ENCODE results near the gene SOBP.

SOBP gene

DNA sequence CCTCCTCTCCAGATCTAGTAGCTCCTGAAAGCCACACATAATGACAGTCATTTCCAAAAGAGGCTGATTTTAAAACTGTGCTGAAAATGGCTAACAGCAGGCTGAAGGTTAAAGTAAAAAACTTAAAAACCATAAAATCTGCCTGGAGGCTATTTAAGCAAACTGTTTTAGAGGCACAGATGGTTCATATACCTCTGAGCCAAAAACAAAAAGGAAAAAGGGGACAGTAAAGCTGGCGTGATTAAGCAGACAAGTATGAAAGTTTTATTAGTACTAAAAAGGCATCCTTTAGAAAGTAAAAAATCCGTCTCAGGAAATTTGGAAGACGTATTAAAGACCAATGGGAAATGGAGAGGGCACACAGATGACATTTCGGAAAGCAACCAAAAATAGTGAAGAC, 55.8 kb downstream of the SOBP start:
- ATAC-seq, result no peak
- TF ChIP-seq RARB (CRISPR knock-in tag; IDR thresholded peaks at IDR 0.05), result no peak
- TF ChIP-seq, protein P1, sequence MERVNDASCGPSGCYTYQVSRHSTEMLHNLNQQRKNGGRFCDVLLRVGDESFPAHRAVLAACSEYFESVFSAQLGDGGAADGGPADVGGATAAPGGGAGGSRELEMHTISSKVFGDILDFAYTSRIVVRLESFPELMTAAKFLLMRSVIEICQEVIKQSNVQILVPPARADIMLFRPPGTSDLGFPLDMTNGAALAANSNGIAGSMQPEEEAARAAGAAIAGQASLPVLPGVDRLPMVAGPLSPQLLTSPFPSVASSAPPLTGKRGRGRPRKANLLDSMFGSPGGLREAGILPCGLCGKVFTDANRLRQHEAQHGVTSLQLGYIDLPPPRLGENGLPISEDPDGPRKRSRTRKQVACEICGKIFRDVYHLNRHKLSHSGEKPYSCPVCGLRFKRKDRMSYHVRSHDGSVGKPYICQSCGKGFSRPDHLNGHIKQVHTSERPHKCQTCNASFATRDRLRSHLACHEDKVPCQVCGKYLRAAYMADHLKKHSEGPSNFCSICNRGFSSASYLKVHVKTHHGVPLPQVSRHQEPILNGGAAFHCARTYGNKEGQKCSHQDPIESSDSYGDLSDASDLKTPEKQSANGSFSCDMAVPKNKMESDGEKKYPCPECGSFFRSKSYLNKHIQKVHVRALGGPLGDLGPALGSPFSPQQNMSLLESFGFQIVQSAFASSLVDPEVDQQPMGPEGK (CRISPR knock-in tag; IDR thresholded peaks at IDR 0.05; ENCODE audit: borderline replicate concordance), result no peak
- TF ChIP-seq, protein P2, sequence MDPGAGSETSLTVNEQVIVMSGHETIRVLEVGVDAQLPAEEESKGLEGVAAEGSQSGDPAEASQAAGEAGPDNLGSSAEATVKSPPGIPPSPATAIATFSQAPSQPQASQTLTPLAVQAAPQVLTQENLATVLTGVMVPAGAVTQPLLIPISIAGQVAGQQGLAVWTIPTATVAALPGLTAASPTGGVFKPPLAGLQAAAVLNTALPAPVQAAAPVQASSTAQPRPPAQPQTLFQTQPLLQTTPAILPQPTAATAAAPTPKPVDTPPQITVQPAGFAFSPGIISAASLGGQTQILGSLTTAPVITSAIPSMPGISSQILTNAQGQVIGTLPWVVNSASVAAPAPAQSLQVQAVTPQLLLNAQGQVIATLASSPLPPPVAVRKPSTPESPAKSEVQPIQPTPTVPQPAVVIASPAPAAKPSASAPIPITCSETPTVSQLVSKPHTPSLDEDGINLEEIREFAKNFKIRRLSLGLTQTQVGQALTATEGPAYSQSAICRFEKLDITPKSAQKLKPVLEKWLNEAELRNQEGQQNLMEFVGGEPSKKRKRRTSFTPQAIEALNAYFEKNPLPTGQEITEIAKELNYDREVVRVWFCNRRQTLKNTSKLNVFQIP (CRISPR knock-in tag; IDR thresholded peaks at IDR 0.05; ENCODE audit: borderline replicate concordance, low read depth), result no peak
- TF ChIP-seq, protein P3, sequence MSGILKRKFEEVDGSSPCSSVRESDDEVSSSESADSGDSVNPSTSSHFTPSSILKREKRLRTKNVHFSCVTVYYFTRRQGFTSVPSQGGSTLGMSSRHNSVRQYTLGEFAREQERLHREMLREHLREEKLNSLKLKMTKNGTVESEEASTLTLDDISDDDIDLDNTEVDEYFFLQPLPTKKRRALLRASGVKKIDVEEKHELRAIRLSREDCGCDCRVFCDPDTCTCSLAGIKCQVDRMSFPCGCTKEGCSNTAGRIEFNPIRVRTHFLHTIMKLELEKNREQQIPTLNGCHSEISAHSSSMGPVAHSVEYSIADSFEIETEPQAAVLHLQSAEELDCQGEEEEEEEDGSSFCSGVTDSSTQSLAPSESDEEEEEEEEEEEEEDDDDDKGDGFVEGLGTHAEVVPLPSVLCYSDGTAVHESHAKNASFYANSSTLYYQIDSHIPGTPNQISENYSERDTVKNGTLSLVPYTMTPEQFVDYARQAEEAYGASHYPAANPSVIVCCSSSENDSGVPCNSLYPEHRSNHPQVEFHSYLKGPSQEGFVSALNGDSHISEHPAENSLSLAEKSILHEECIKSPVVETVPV (CRISPR knock-in tag; IDR thresholded peaks at IDR 0.05), result no peak
- TF ChIP-seq ZC3H10 (CRISPR knock-in tag; IDR thresholded peaks at IDR 0.05), result no peak
- no peak for TF ChIP-seq ARNTL (CRISPR knock-in tag; IDR thresholded peaks at IDR 0.05; ENCODE audit: borderline replicate concordance, low read depth)
- TF ChIP-seq PPARA (CRISPR knock-in tag; IDR thresholded peaks at IDR 0.05; ENCODE audit: borderline replicate concordance), result no peak
- no peak for TF ChIP-seq ISL1 (CRISPR knock-in tag; IDR thresholded peaks at IDR 0.05)
- no peak for TF ChIP-seq ZFP30 (CRISPR knock-in tag; IDR thresholded peaks at IDR 0.05)
- TF ChIP-seq GLIS3 (CRISPR knock-in tag; IDR thresholded peaks at IDR 0.05), result no peak
- no peak for TF ChIP-seq SNAI2 (CRISPR knock-in tag; IDR thresholded peaks at IDR 0.05)
- no peak for TF ChIP-seq CSDC2 (CRISPR knock-in tag; IDR thresholded peaks at IDR 0.05)

DNA sequence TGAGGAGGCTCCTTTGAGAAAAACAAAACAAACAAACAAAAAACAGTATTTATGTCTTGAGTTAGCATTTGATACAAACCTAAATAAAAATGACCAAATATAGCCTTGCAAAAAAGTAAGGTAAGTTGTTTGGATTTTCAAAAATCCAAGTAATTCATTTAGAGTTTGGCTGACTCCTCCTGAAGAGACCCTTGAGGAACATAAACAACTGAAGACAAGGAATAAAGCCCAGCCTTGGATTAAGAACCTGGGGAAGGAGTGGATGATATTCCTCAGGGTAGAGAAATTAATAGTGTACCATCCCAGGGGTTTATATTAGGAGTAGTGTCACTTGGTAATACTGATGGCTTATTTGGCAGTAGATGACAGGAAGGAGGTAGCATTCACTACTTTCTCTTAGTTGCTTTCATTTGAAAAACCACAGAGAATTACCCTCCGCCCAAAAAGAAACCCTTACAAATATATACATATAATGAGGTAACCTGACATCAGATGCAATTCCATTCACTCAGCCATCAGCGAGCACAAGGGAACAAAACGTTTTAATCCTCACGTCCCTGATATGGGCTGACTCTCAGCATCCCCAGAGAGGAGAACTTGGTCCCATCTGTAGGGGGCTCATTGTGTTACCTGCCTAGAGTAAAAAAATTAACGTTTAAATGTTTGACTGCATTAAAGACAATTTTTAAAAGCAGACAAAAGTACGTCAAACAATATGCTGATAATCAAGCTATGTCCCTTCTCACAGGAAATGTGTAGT, 57.0 kb downstream of the SOBP start:
- ATAC-seq, result no peak

DNA sequence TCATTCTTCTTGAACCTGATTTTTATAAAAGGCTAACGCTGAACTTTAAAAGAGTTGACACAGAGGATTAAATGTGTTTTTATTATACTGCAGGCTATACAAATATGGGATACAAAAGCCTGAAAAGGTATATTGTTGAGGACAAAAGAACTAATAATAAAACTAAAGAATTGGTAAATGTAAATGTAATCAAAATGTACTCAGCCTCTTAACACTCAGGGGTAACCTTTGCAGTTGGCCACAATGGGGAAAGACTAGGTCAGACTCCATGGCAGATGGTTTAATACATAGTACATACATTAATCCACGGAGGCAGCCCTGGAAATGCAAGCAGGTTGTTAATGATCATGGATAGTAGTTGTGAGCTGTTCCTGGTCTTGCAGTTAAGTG, 57.5 kb downstream of the SOBP start:
- no peak for ATAC-seq

More for the DNA sequence above, 57.0 kb downstream of the SOBP start:
- no peak for TF ChIP-seq ZC3H10 (CRISPR knock-in tag; IDR thresholded peaks at IDR 0.05)
- TF ChIP-seq, protein P4, sequence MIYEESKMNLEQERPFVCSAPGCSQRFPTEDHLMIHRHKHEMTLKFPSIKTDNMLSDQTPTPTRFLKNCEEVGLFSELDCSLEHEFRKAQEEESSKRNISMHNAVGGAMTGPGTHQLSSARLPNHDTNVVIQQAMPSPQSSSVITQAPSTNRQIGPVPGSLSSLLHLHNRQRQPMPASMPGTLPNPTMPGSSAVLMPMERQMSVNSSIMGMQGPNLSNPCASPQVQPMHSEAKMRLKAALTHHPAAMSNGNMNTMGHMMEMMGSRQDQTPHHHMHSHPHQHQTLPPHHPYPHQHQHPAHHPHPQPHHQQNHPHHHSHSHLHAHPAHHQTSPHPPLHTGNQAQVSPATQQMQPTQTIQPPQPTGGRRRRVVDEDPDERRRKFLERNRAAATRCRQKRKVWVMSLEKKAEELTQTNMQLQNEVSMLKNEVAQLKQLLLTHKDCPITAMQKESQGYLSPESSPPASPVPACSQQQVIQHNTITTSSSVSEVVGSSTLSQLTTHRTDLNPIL (CRISPR knock-in tag; IDR thresholded peaks at IDR 0.05; ENCODE audit: low read depth), result no peak
- TF ChIP-seq BACH2 (CRISPR knock-in tag; IDR thresholded peaks at IDR 0.05; ENCODE audit: borderline replicate concordance), result no peak
- TF ChIP-seq RARB (CRISPR knock-in tag; IDR thresholded peaks at IDR 0.05), result no peak
- TF ChIP-seq, protein P1 (CRISPR knock-in tag; IDR thresholded peaks at IDR 0.05; ENCODE audit: borderline replicate concordance), result no peak
- no peak for TF ChIP-seq ZFP30 (CRISPR knock-in tag; IDR thresholded peaks at IDR 0.05)

DNA sequence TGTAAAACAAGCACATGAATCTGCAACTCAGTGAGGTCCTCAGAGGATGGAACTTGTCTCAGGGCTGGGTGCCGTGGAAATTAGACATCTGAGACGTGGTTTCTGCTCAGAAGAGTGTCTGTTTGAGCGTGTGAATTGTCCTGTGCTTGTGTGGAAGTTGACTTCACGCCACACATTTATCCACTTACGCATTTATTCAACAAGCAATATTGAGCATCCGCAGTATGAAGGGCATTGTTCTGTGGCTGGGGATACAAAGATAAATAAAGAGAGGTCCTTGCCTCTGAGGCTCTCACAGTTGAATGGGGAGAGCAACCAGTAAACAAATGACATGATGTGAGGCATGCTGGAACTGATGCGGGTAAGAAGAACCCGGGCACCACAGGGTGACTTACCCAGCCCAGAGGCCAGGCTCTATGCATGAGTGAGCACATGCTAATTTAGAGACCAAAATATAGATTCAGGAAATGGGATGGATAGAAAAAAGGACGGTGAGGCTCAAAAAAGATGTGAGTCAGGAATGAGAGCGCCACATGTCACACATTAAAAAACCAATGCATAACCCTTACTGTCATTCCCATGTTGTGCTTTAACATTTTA, 60.4 kb downstream of the SOBP start:
- TF ChIP-seq OSR1 (CRISPR knock-in tag; IDR thresholded peaks at IDR 0.05), result no peak
- TF ChIP-seq ARNTL (CRISPR knock-in tag; IDR thresholded peaks at IDR 0.05; ENCODE audit: borderline replicate concordance, low read depth), result no peak
- TF ChIP-seq ZNF8 (CRISPR knock-in tag; IDR thresholded peaks at IDR 0.05), result no peak
- no peak for TF ChIP-seq SNAI2 (CRISPR knock-in tag; IDR thresholded peaks at IDR 0.05)
- TF ChIP-seq ZFP3 (CRISPR knock-in tag; IDR thresholded peaks at IDR 0.05), result no peak
- TF ChIP-seq GLIS3 (CRISPR knock-in tag; IDR thresholded peaks at IDR 0.05), result no peak
- TF ChIP-seq ZC3H10 (CRISPR knock-in tag; IDR thresholded peaks at IDR 0.05), result no peak
- TF ChIP-seq CSDC2 (CRISPR knock-in tag; IDR thresholded peaks at IDR 0.05), result no peak
- ATAC-seq, result no peak

More for the DNA sequence above, 57.5 kb downstream of the SOBP start:
- no peak for TF ChIP-seq ARNTL (CRISPR knock-in tag; IDR thresholded peaks at IDR 0.05; ENCODE audit: borderline replicate concordance, low read depth)

All from SK-N-SH treated with all-trans-retinoic acid at 6 μM for 48 hours (cell line).